ENCODE data around the gene TIMELESS.
"Not testable (repeated sequence)": the region's sequence is repeated elsewhere in the genome, so short reads cannot be mapped to it uniquely, and the experiment has no call there.

GRCh38 chr12:56498126-56498902 is 49.1 kb upstream of the TIMELESS start:
- TF ChIP-seq CTCF (conservative IDR thresholded peaks at IDR 0.05; ENCODE audit: low read depth, low read length); EZH2 (IDR thresholded peaks at IDR 0.05; ENCODE audit: borderline replicate concordance, low read depth, low read length, poor library complexity, severe bottlenecking): not testable (repeated sequence)

Measured in A673 (cell line).